ENCODE data around the gene APRT. TPM values are rescaled to one million over a fixed set of nuclear protein-coding genes. Genes with fewer than 3 reads are reported as not detected.

APRT gene
- total and polyA plus RNA-seq, 9 of the 15 experiments (the other 6 are each of a cell fraction or from before 2014, with no cell fraction given) = 41.7 to 409 (median 146) TPM

DNA sequence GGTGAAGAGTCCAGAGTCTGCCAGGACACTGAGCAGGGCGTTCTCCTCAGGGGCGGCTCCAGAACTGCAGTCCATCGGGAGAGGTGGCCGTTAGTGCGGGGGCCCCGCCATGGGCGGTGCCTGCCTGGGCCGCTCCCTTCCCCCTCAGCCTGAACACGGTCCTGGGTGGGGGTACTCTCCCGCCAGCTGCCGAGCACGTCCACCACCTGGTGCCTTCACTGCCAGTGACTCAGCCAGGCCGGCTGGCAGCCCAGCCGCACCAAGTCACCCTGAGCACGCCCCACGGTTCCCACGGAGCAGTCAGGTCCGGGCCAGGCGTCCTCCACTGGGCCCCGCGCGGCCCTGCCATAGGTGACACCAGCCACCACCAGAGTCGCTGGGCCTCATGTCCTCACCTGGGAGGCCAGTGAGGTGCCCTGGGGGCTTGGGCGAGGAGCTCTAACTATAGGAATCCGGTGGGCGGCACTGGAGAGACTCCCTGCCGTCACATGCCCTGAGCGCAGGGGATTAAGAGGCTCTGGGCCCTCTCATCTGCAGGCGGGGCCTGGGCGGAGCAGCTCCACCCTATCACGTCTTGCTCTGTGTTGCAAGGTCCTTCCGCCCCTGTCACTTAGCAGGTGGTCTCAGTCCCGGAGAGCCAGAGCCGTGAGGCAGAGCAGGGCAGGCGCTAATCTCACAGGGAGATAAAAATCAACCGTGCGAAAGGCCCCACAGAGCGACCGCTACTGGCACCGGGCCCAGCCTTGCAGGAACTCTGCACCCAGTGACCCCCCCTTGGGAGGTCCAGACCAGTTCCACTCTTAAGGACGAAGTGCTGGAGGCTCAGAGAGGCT lies 41.1 kb downstream of the APRT start (continued):
- no peak for TF ChIP-seq SMARCA5 (IDR thresholded peaks at IDR 0.05)
- TF ChIP-seq SRSF3 (IDR thresholded peaks at IDR 0.05; ENCODE audit: insufficient read depth, low read length) = no peak
- no peak for TF ChIP-seq MTF1 (CRISPR knock-in tag; IDR thresholded peaks at IDR 0.05; ENCODE audit: borderline replicate concordance)
- TF ChIP-seq, protein P1, sequence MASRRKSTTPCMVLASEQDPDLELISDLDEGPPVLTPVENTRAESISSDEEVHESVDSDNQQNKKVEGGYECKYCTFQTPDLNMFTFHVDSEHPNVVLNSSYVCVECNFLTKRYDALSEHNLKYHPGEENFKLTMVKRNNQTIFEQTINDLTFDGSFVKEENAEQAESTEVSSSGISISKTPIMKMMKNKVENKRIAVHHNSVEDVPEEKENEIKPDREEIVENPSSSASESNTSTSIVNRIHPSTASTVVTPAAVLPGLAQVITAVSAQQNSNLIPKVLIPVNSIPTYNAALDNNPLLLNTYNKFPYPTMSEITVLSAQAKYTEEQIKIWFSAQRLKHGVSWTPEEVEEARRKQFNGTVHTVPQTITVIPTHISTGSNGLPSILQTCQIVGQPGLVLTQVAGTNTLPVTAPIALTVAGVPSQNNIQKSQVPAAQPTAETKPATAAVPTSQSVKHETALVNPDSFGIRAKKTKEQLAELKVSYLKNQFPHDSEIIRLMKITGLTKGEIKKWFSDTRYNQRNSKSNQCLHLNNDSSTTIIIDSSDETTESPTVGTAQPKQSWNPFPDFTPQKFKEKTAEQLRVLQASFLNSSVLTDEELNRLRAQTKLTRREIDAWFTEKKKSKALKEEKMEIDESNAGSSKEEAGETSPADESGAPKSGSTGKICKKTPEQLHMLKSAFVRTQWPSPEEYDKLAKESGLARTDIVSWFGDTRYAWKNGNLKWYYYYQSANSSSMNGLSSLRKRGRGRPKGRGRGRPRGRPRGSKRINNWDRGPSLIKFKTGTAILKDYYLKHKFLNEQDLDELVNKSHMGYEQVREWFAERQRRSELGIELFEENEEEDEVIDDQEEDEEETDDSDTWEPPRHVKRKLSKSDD (conservative IDR thresholded peaks at IDR 0.05; ENCODE audit: low read length) = 0 out of 2 replicates have a peak, but pooled peaks have one; percentile 9
- peak; percentile 80 for TF ChIP-seq POLR2B (IDR thresholded peaks at IDR 0.05; ENCODE audit: low read depth, partially characterized antibody)
- no peak for TF ChIP-seq ZNF668 (CRISPR knock-in tag; IDR thresholded peaks at IDR 0.05)
- TF ChIP-seq ZBTB8A (IDR thresholded peaks at IDR 0.05; ENCODE audit: partially characterized antibody) = no peak
- TF ChIP-seq MTA1 (IDR thresholded peaks at IDR 0.05; ENCODE audit: borderline replicate concordance) = peak; percentile 83
- TF ChIP-seq, protein P2, sequence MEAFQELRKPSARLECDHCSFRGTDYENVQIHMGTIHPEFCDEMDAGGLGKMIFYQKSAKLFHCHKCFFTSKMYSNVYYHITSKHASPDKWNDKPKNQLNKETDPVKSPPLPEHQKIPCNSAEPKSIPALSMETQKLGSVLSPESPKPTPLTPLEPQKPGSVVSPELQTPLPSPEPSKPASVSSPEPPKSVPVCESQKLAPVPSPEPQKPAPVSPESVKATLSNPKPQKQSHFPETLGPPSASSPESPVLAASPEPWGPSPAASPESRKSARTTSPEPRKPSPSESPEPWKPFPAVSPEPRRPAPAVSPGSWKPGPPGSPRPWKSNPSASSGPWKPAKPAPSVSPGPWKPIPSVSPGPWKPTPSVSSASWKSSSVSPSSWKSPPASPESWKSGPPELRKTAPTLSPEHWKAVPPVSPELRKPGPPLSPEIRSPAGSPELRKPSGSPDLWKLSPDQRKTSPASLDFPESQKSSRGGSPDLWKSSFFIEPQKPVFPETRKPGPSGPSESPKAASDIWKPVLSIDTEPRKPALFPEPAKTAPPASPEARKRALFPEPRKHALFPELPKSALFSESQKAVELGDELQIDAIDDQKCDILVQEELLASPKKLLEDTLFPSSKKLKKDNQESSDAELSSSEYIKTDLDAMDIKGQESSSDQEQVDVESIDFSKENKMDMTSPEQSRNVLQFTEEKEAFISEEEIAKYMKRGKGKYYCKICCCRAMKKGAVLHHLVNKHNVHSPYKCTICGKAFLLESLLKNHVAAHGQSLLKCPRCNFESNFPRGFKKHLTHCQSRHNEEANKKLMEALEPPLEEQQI (IDR thresholded peaks at IDR 0.05) = no peak
- TF ChIP-seq ZNF76 (CRISPR knock-in tag; IDR thresholded peaks at IDR 0.05; ENCODE audit: borderline replicate concordance) = 0 out of 2 replicates have a peak, but pooled peaks have one; percentile 71
- TF ChIP-seq ZNF511 (CRISPR knock-in tag; IDR thresholded peaks at IDR 0.05) = no peak
- peak; percentile 91 for TF ChIP-seq SOX6 (IDR thresholded peaks at IDR 0.05)
- 0 out of 2 replicates have a peak, but pooled peaks have one; percentile 26 for TF ChIP-seq E2F3 (CRISPR knock-in tag; IDR thresholded peaks at IDR 0.05)
- no peak for TF ChIP-seq ZBTB5 (IDR thresholded peaks at IDR 0.05)
- peak in 2 of 3 experiments; percentile 14 to 26; a peak in 1 of 6 replicates for TF ChIP-seq CTCF (IDR thresholded peaks at IDR 0.05 in 2 of 3, conservative IDR thresholded peaks at IDR 0.05 in 1 of 3; ENCODE audit: insufficient read depth in 2 of 3, low read depth in 1 of 3, low read length in 3 of 3)
- no peak for TF ChIP-seq SMAD3 (CRISPR knock-in tag; conservative IDR thresholded peaks at IDR 0.05)
- peak; percentile 60 for TF ChIP-seq JUND (IDR thresholded peaks at IDR 0.05; ENCODE audit: borderline replicate concordance, low read depth, low read length)
- TF ChIP-seq JUND (tag; IDR thresholded peaks at IDR 0.05; ENCODE audit: borderline replicate concordance, low read depth, low read length) = peak; percentile 51; the same call in 1 of the 3 replicates
